Caco-2 (cell line): ENCODE data around the gene GOLGA2. TPM values are rescaled to one million over a fixed set of nuclear protein-coding genes. Genes with fewer than 3 reads are reported as not detected.

Experiments
- BruUV-seq: library from RNA; stranded (reverse); fragments of 400-500 nt; replicated peaks from 2 replicates; lab custom pipeline; 2021; lab: Mats Ljungman, UMichigan
- CTCF ChIA-PET: fragments of 300-600 bp; sonication (Branson Sonifier 250); formaldehyde crosslinking; loops from one replicate; lab custom pipeline; 2022; ENCODE audit warnings: antibody characterized with exemption; lab: Charles Lee
- POLR2A ChIA-PET: fragments of 300-600 bp; sonication (Branson Sonifier 250); formaldehyde crosslinking; loops from one replicate; lab custom pipeline; 2022; ENCODE audit warnings: antibody characterized with exemption; lab: Charles Lee
- DNase-seq, 2 experiments: peaks; one replicate each; pipeline versions ENCODE4 v3.0.0 to v3.0.0-alpha.2; 2020 to 2022
- H3K27me3 ChIP-seq: replicated peaks from 2 replicates; pipeline ENCODE4 v1.6.0; 2011; ENCODE audit warnings: low read length; ENCODE audit not compliant: control insufficient read depth, insufficient read depth
- H3K36me3 ChIP-seq: 2 replicates; pipeline ENCODE4 v1.5.1; 2011; ENCODE audit warnings: low read length; ENCODE audit not compliant: control insufficient read depth, insufficient read depth
- H3K4me1 ChIP-seq: fragments of 250-450 bp; sonication (Bioruptor Pico); 2 replicates; pipeline ENCODE4 v1.5.1; 2020; ENCODE audit warnings: mild to moderate bottlenecking
- H3K4me3 ChIP-seq: 2 replicates; pipeline ENCODE4 v1.5.1; 2011; ENCODE audit warnings: low read depth, mild to moderate bottlenecking, control low read depth, low read length
- H3K9me3 ChIP-seq: fragments of 250-450 bp; sonication (Bioruptor Pico); 2 replicates; pipeline ENCODE4 v1.5.1; 2020; ENCODE audit warnings: mild to moderate bottlenecking, moderate library complexity
- H3K27ac Mint-ChIP-seq: one replicate; pipeline ENCODE4 v1.8.0; 2022; ENCODE audit warnings: mixed read lengths; ENCODE audit not compliant: unreplicated experiment
- H3K27me3 Mint-ChIP-seq: one replicate; pipeline ENCODE4 v1.8.0; 2022; ENCODE audit warnings: mixed read lengths; ENCODE audit not compliant: insufficient read depth, unreplicated experiment
- H3K36me3 Mint-ChIP-seq: one replicate; pipeline ENCODE4 v1.8.0; 2022; ENCODE audit warnings: mild to moderate bottlenecking, mixed read lengths; ENCODE audit not compliant: insufficient read depth, unreplicated experiment
- H3K4me1 Mint-ChIP-seq: one replicate; pipeline ENCODE4 v1.8.0; 2022; ENCODE audit warnings: low read depth, mixed read lengths; ENCODE audit not compliant: unreplicated experiment
- H3K4me3 Mint-ChIP-seq: one replicate; pipeline ENCODE4 v1.8.0; 2022; ENCODE audit warnings: mild to moderate bottlenecking, moderate library complexity, mixed read lengths; ENCODE audit not compliant: unreplicated experiment
- H3K9me3 Mint-ChIP-seq: one replicate; pipeline ENCODE4 v1.8.0; 2022; ENCODE audit warnings: mixed read lengths; ENCODE audit not compliant: unreplicated experiment
- CTCF ChIP-seq, 2 experiments: fragments of 200-600 bp in 1 of 2; IDR thresholded peaks; 1 replicate in 1 of 2; 2 replicates in 1 of 2; pipeline versions ENCODE4 v1.5.1 to v1.8.0; 2011 to 2022; ENCODE audit warnings: antibody characterized with exemption in 1 of 2, control low read depth in 1 of 2, inconsistent platforms in 1 of 2, low read depth in 1 of 2, low read length in 1 of 2, mild to moderate bottlenecking in 1 of 2, moderate library complexity in 1 of 2; ENCODE audit not compliant: insufficient read depth in 1 of 2, severe bottlenecking in 1 of 2, unreplicated experiment in 1 of 2
- intact Hi-C: fragments of 100-400 bp; cut with micrococcal nuclease; formaldehyde crosslinking; loops from one replicate; pipeline ENCODE4 v1.10.0; 2022; ENCODE audit not compliant: unreplicated experiment
- total RNA-seq: library from RNA; stranded (reverse); gene quantifications from 2 replicates; pipeline ENCODE4 v1.2.3, GENCODE V29; 2022

GOLGA2 gene
- total RNA-seq, 1 experiment from 2014 or later = 97.7 TPM

GRCh38 chr9:128225770-128226411 lies 49.9 kb downstream of the GOLGA2 start:
- Mint-ChIP-seq H3K27ac (no peak overlapping the region), H3K4me1 (no peaks in the 10 kb centered on the region), H3K27me3 (peaks cover 1% of the 10 kb centered on the region), H3K9me3 (no peaks in the 10 kb centered on the region), H3K36me3 (peaks cover 5% of the 10 kb centered on the region), H3K4me3 (no peak overlapping the region)
- no peaks in the 10 kb centered on the region for H3K9me3 ChIP-seq
- TF ChIP-seq CTCF (IDR thresholded peaks at IDR 0.05; ENCODE audit: insufficient read depth in 1 of 2, low read depth in 1 of 2, low read length in 1 of 2, severe bottlenecking in 1 of 2, unreplicated experiment in 1 of 2) = no peak
- H3K36me3 ChIP-seq = no peaks in the 10 kb centered on the region
- no TSS peak for BruUV-seq
- ChIA-PET POLR2A (no interaction called here), CTCF (interaction anchor here (0.6 kb wide), 2 partner anchors 25 to 78 kb away, joined by 6 read pairs; no protein-coding TSS in a partner anchor)
- H3K4me3 ChIP-seq = no peak overlapping the region
- no peaks in the 10 kb centered on the region for H3K4me1 ChIP-seq
- DNase-seq = no peak
- no peaks in the 10 kb centered on the region for H3K27me3 ChIP-seq
- intact Hi-C loops = no loop called here

DNA sequence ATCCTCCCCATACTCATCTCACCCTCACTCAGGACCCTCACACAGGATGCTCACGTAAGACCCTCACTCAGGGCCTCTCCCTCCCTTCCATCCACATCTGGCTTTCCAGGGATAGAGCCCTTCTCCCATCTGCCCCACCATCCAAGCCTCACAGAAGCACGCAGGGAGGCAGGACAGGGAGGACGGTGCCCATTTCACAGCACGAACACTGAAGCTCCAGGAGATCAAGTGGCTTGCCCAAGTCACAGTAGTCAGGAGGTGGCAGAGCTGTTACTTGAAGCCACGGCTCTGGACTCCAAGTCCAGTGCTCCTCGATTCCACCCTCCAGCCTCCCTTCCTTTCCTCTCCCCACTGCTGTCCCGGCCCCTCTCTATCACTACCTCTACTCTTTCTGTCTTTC lies 50.9 kb downstream of the GOLGA2 start:
- no peaks in the 10 kb centered on the region for H3K9me3 ChIP-seq
- DNase-seq = no peak
- no peaks in the 10 kb centered on the region for H3K36me3 ChIP-seq
- H3K4me3 ChIP-seq = no peak overlapping the region
- no peak for TF ChIP-seq CTCF (IDR thresholded peaks at IDR 0.05; ENCODE audit: insufficient read depth in 1 of 2, low read depth in 1 of 2, low read length in 1 of 2, severe bottlenecking in 1 of 2, unreplicated experiment in 1 of 2)
- CTCF ChIA-PET = interaction anchor here (0.6 kb wide), 1 partner anchor 77 kb away, joined by 6 read pairs; no protein-coding TSS in a partner anchor
- peaks cover 5% of the 10 kb centered on the region for H3K36me3 Mint-ChIP-seq
- peaks cover 3% of the 10 kb centered on the region for H3K27me3 Mint-ChIP-seq
- no peaks in the 10 kb centered on the region for H3K9me3 Mint-ChIP-seq
- H3K27ac Mint-ChIP-seq = no peak overlapping the region
- no peak overlapping the region for H3K4me3 Mint-ChIP-seq
- no peaks in the 10 kb centered on the region for H3K27me3 ChIP-seq
- no peaks in the 10 kb centered on the region for H3K4me1 ChIP-seq
- H3K4me1 Mint-ChIP-seq = no peaks in the 10 kb centered on the region
- intact Hi-C loops = no loop called here
- POLR2A ChIA-PET = no interaction called here
- BruUV-seq = no TSS peak

GRCh38 chr9:128222880-128223670 lies 52.7 kb downstream of the GOLGA2 start:
- POLR2A ChIA-PET = no interaction called here
- no peak for TF ChIP-seq CTCF (IDR thresholded peaks at IDR 0.05; ENCODE audit: insufficient read depth in 1 of 2, low read depth in 1 of 2, low read length in 1 of 2, severe bottlenecking in 1 of 2, unreplicated experiment in 1 of 2)
- Mint-ChIP-seq H3K4me1 (peaks cover 10% of the 10 kb centered on the region), H3K36me3 (peaks cover 12% of the 10 kb centered on the region), H3K27ac (no peak overlapping the region), H3K27me3 (peaks cover 3% of the 10 kb centered on the region), H3K4me3 (no peak overlapping the region), H3K9me3 (no peaks in the 10 kb centered on the region)
- intact Hi-C loops = no loop called here
- DNase-seq = no peak
- BruUV-seq = no TSS peak
- Histone ChIP-seq H3K9me3 (no peaks in the 10 kb centered on the region), H3K4me3 (no peak overlapping the region), H3K27me3 (no peaks in the 10 kb centered on the region), H3K36me3 (no peaks in the 10 kb centered on the region), H3K4me1 (peaks cover 5% of the 10 kb centered on the region)
- CTCF ChIA-PET = no interaction called here
